Effector memory CD4-positive, alpha-beta T cell (primary cell): ENCODE measurements around the gene PASK.
A peak's percentile ranks its signal among the peaks of the same experiment; 100 is the strongest.

Experiments
- DNase-seq, 3 donors: peaks; one replicate each; pipeline ENCODE4 v3.0.0-alpha.2; 2020
- H3K27ac ChIP-seq: 2 replicates; pipeline ENCODE4 v1.7.0; 2013; ENCODE audit warnings: mild to moderate bottlenecking, low read length, moderate library complexity; ENCODE audit not compliant: insufficient read depth, poor library complexity, severe bottlenecking
- H3K27me3 ChIP-seq: replicated peaks from 2 replicates; pipeline ENCODE4 v1.7.0; 2013; ENCODE audit warnings: mild to moderate bottlenecking, low read length; ENCODE audit not compliant: insufficient read depth, control insufficient read depth, poor library complexity, severe bottlenecking
- H3K36me3 ChIP-seq: 2 replicates; pipeline ENCODE4 v1.7.0; 2013; ENCODE audit warnings: mild to moderate bottlenecking, low read length, moderate library complexity; ENCODE audit not compliant: control insufficient read depth, insufficient read depth
- H3K4me1 ChIP-seq: 2 replicates; pipeline ENCODE4 v1.7.0; 2013; ENCODE audit warnings: low read length, mild to moderate bottlenecking; ENCODE audit not compliant: control insufficient read depth, insufficient read depth, poor library complexity, severe bottlenecking
- H3K4me3 ChIP-seq: 2 replicates; pipeline ENCODE4 v1.7.0; 2013; ENCODE audit warnings: low read length, low read depth, mild to moderate bottlenecking; ENCODE audit not compliant: insufficient read depth, poor library complexity, severe bottlenecking
- H3K9me3 ChIP-seq: 2 replicates; pipeline ENCODE4 v1.7.0; 2013; ENCODE audit warnings: mild to moderate bottlenecking, low read length, moderate library complexity; ENCODE audit not compliant: control insufficient read depth

The PASK gene

GRCh38 chr2:241159116-241159515 lies 9.8 kb upstream of the PASK start:
- Histone ChIP-seq H3K27ac (no peak overlapping the region), H3K36me3 (peaks cover 47% of the 10 kb centered on the region), H3K9me3 (no peaks in the 10 kb centered on the region), H3K27me3 (no peaks in the 10 kb centered on the region), H3K4me3 (no peak overlapping the region), H3K4me1 (no peaks in the 10 kb centered on the region)
- DNase-seq, result no peak

- Histone ChIP-seq H3K4me1 (no peaks in the 10 kb centered on the region), H3K4me3 (no peak overlapping the region), H3K27me3 (no peaks in the 10 kb centered on the region), H3K27ac (no peak overlapping the region), H3K36me3 (peaks cover 41% of the 10 kb centered on the region), H3K9me3 (no peaks in the 10 kb centered on the region)
- no peak for DNase-seq
Observed at GRCh38 chr2:241158546-241158900, 9.3 kb upstream of the PASK start.

GRCh38 chr2:241157841-241158545 lies 8.7 kb upstream of the PASK start:
- Histone ChIP-seq H3K36me3 (peaks cover 36% of the 10 kb centered on the region), H3K27me3 (no peaks in the 10 kb centered on the region), H3K4me1 (no peaks in the 10 kb centered on the region), H3K27ac (no peak overlapping the region), H3K9me3 (no peaks in the 10 kb centered on the region), H3K4me3 (no peak overlapping the region)
- DNase-seq, result no peak

GRCh38 chr2:241156971-241157441 lies 7.7 kb upstream of the PASK start:
- H3K4me1 ChIP-seq, result no peaks in the 10 kb centered on the region
- H3K27me3 ChIP-seq, result no peaks in the 10 kb centered on the region
- H3K36me3 ChIP-seq, result peaks cover 33% of the 10 kb centered on the region
- H3K27ac ChIP-seq, result no peak overlapping the region
- no peaks in the 10 kb centered on the region for H3K9me3 ChIP-seq
- H3K4me3 ChIP-seq, result no peak overlapping the region
- DNase-seq, result no peak

GRCh38 chr2:241155936-241156335 lies 6.7 kb upstream of the PASK start:
- Histone ChIP-seq H3K27ac (no peak overlapping the region), H3K4me1 (peaks cover 6% of the 10 kb centered on the region), H3K4me3 (no peak overlapping the region), H3K27me3 (no peaks in the 10 kb centered on the region), H3K9me3 (no peaks in the 10 kb centered on the region), H3K36me3 (peaks cover 27% of the 10 kb centered on the region)
- no peak for DNase-seq

- no peaks in the 10 kb centered on the region for H3K9me3 ChIP-seq
- H3K27ac ChIP-seq, result no peak overlapping the region
- H3K4me1 ChIP-seq, result peaks cover 10% of the 10 kb centered on the region
- no peaks in the 10 kb centered on the region for H3K27me3 ChIP-seq
- no peak overlapping the region for H3K4me3 ChIP-seq
- DNase-seq, result no peak
- peaks cover 20% of the 10 kb centered on the region for H3K36me3 ChIP-seq
Observed at GRCh38 chr2:241154915-241155314, 5.6 kb upstream of the PASK start.

GRCh38 chr2:241153616-241154015 lies 4.3 kb upstream of the PASK start:
- Histone ChIP-seq H3K27me3 (no peaks in the 10 kb centered on the region), H3K27ac (no peak overlapping the region), H3K36me3 (peaks cover 11% of the 10 kb centered on the region), H3K4me3 (no peak overlapping the region), H3K4me1 (peaks cover 13% of the 10 kb centered on the region), H3K9me3 (no peaks in the 10 kb centered on the region)
- no peak for DNase-seq

- peaks cover 17% of the 10 kb centered on the region for H3K4me1 ChIP-seq
- H3K4me3 ChIP-seq, result no peak overlapping the region
- DNase-seq, result no peak
- no peaks in the 10 kb centered on the region for H3K36me3 ChIP-seq
- H3K27ac ChIP-seq, result no peak overlapping the region
- H3K27me3 ChIP-seq, result no peaks in the 10 kb centered on the region
- H3K9me3 ChIP-seq, result no peaks in the 10 kb centered on the region
Observed at GRCh38 chr2:241151934-241152660, 2.8 kb upstream of the PASK start.

- H3K9me3 ChIP-seq, result no peaks in the 10 kb centered on the region
- peak overlapping the region; percentile 72 for H3K27ac ChIP-seq
- H3K4me1 ChIP-seq, result peaks cover 17% of the 10 kb centered on the region
- peak overlapping the region; percentile 92 for H3K4me3 ChIP-seq
- H3K36me3 ChIP-seq, result no peaks in the 10 kb centered on the region
- H3K27me3 ChIP-seq, result no peaks in the 10 kb centered on the region
- DNase-seq, result no peak
Observed at GRCh38 chr2:241150660-241151530, 1.6 kb upstream of the PASK start.
